Peyer's patch (tissue), 4 donors: ENCODE data around the gene GDPD5. TPM values are rescaled to one million over a fixed set of nuclear protein-coding genes. Genes with fewer than 3 reads are reported as not detected.

Experiments
- DNase-seq, 3 donors: peaks; one replicate each; pipeline ENCODE4 v3.0.0-alpha.2; 2017 to 2019
- H3K27ac ChIP-seq, 4 donors: fragments of 200-600 bp; sonication (generic); one replicate each; pipeline ENCODE4 v1.5.1; 2016 to 2019
- H3K27me3 ChIP-seq, 2 donors: fragments of 200-600 bp; sonication (generic); one replicate each; pipeline ENCODE4 v1.5.1; 2019
- H3K36me3 ChIP-seq, 3 donors: fragments of 200-600 bp; sonication (generic); one replicate each; pipeline ENCODE4 v1.5.1; 2016 to 2019
- H3K4me1 ChIP-seq, 4 donors: fragments of 200-600 bp; sonication (generic); one replicate each; pipeline ENCODE4 v1.5.1; 2016 to 2019
- H3K4me3 ChIP-seq, 4 donors: fragments of 200-600 bp; sonication (generic); 1 replicate in 3 of 4; 2 replicates in 1 of 4; pipeline ENCODE4 v1.5.1; 2016 to 2019; ENCODE audit warnings: mild to moderate bottlenecking in 1 of 4
- H3K9me3 ChIP-seq, 4 donors: fragments of 200-600 bp; sonication (generic); one replicate each; pipeline ENCODE4 v1.5.1; 2016 to 2019; ENCODE audit warnings: mild to moderate bottlenecking in 1 of 4
- CTCF ChIP-seq, 6 experiments: fragments of 450-650 bp in 4 of 6; fragments of 200-600 bp in 2 of 6; sonication (generic) in 1 of 6; IDR thresholded peaks; one replicate each; pipeline ENCODE4 v1.5.1; 2017 to 2019; ENCODE audit warnings: antibody characterized with exemption in 6 of 6, mild to moderate bottlenecking in 3 of 6, moderate library complexity in 1 of 6
- POLR2A ChIP-seq, 2 donors: fragments of 450-650 bp; IDR thresholded peaks; one replicate each; pipeline ENCODE4 v1.5.1; 2017; ENCODE audit warnings: antibody characterized with exemption in 2 of 2, mild to moderate bottlenecking in 2 of 2, moderate library complexity in 2 of 2
- total RNA-seq, 4 donors: library from RNA; depleted of rRNA; stranded (reverse); fragments of >200 nt; gene quantifications; one replicate each; pipeline ENCODE4 v1.1.0, GENCODE V29; 2016

The GDPD5 gene
- total RNA-seq, 4 donors from 2014 or later: 2.5 to 48.9 (median 22.2) TPM

GRCh38 chr11:75398906-75399305 lies 126.8 kb downstream of the GDPD5 start:
- Histone ChIP-seq H3K4me1 (peaks cover 0 to 34% (median 5%) of the 10 kb centered on the region in 4 donors), H3K4me3 (no peak overlapping the region), H3K27ac (no peak overlapping the region), H3K9me3 (no peaks in the 10 kb centered on the region), H3K27me3 (no peaks in the 10 kb centered on the region), H3K36me3 (peaks cover 0 to 28% (median 0%) of the 10 kb centered on the region in 3 donors)
- no peak for DNase-seq
- TF ChIP-seq CTCF (IDR thresholded peaks at IDR 0.05) (no peak), POLR2A (IDR thresholded peaks at IDR 0.05) (no peak)

- Histone ChIP-seq H3K27me3 (no peaks in the 10 kb centered on the region), H3K27ac (no peak overlapping the region), H3K36me3 (no peaks in the 10 kb centered on the region), H3K9me3 (no peaks in the 10 kb centered on the region), H3K4me3 (no peak overlapping the region), H3K4me1 (no peaks in the 10 kb centered on the region)
- no peak for DNase-seq
- TF ChIP-seq POLR2A (IDR thresholded peaks at IDR 0.05) (no peak), CTCF (IDR thresholded peaks at IDR 0.05) (no peak)
Measured at GRCh38 chr11:75394085-75394840, 131.5 kb downstream of the GDPD5 start.

- Histone ChIP-seq H3K36me3 (no peaks in the 10 kb centered on the region), H3K9me3 (no peaks in the 10 kb centered on the region), H3K27ac (no peak overlapping the region), H3K27me3 (no peaks in the 10 kb centered on the region), H3K4me3 (no peak overlapping the region), H3K4me1 (peaks cover 0 to 19% (median 0%) of the 10 kb centered on the region in 4 donors)
- DNase-seq: no peak
- TF ChIP-seq CTCF (IDR thresholded peaks at IDR 0.05) (no peak), POLR2A (IDR thresholded peaks at IDR 0.05) (no peak)
Measured at GRCh38 chr11:75389925-75390324, 135.8 kb downstream of the GDPD5 start.

- H3K4me3 ChIP-seq: no peak overlapping the region
- H3K36me3 ChIP-seq: no peaks in the 10 kb centered on the region
- H3K27ac ChIP-seq: no peak overlapping the region
- TF ChIP-seq POLR2A (IDR thresholded peaks at IDR 0.05): no peak
- no peak for TF ChIP-seq CTCF (IDR thresholded peaks at IDR 0.05)
- H3K27me3 ChIP-seq: no peaks in the 10 kb centered on the region
- H3K9me3 ChIP-seq: no peaks in the 10 kb centered on the region
- peaks cover 0 to 23% (median 0%) of the 10 kb centered on the region in 4 donors for H3K4me1 ChIP-seq
- no peak for DNase-seq
Measured at GRCh38 chr11:75389276-75389605, 136.5 kb downstream of the GDPD5 start.

- H3K27me3 ChIP-seq: no peaks in the 10 kb centered on the region
- no peak for TF ChIP-seq POLR2A (IDR thresholded peaks at IDR 0.05)
- TF ChIP-seq CTCF (IDR thresholded peaks at IDR 0.05): peak; percentile 69 to 84 (median 78)
- H3K27ac ChIP-seq: peak overlapping the region in 1 of 4 donors; percentile 25
- H3K4me1 ChIP-seq: peaks cover 0 to 24% (median 0%) of the 10 kb centered on the region in 4 donors
- H3K9me3 ChIP-seq: no peaks in the 10 kb centered on the region
- DNase-seq: peak; percentile 53 to 83 (median 70)
- H3K36me3 ChIP-seq: no peaks in the 10 kb centered on the region
- no peak overlapping the region for H3K4me3 ChIP-seq
Measured at GRCh38 chr11:75388386-75389275, 137.1 kb downstream of the GDPD5 start.
